Neural progenitor cell (in vitro differentiated cells): Measurements from ENCODE around the gene NDUFS8.

Experiments
- EZH2 ChIP-seq: fragments of 200-600 bp; sonication (generic); IDR thresholded peaks from 2 replicates; pipeline ENCODE4 v1.6.1; 2017; ENCODE audit warnings: antibody characterized with exemption, mild to moderate bottlenecking, moderate library complexity
- EZH2phosphoT487 ChIP-seq: fragments of 200-600 bp; sonication (generic); IDR thresholded peaks from 2 replicates; pipeline ENCODE4 v1.6.1; 2017; ENCODE audit warnings: antibody characterized with exemption
- TF ChIP-seq, protein P1 (sequence below): fragments of 200-600 bp; sonication (generic); IDR thresholded peaks from 2 replicates; pipeline ENCODE4 v1.5.1; 2017; ENCODE audit warnings: antibody characterized with exemption, mild to moderate bottlenecking

DNA sequence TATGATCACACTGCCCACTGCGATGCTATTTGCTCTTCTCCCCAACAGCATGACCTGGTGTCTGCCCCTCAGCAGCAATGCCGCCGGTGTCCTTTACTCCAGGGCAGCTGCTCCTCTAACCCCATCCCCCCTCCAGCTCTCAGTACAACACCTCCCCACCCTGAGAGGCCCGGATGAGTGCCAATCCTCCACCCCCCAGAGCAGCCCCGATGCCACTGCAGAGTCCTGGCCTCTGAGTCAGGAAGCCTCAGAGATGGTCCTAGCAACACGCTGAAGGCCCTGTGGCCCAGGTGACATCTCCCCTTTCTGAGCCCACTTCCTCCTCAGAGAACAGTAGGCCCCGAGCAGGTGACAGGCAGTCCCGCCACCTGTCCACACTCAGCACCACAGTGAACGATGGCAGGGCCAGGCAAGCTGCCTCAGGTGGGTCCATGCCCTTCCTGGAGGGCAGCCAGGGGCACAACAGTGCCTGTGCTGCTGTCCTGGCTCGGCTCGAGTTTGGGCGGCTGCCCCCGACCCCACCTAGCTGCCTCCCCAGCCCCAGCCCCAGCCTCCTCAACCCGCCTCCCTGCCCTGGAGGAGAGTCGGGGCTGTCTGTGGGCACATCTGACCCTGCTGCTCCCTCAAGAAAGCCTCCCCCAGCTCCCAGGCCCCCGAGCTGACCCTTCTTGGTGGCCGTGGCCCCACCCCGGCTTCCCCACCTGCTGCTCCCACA, 3.9 kb upstream of the NDUFS8 start:
- TF ChIP-seq EZH2 (no peak), EZH2phosphoT487 (no peak)
- TF ChIP-seq, protein P1, sequence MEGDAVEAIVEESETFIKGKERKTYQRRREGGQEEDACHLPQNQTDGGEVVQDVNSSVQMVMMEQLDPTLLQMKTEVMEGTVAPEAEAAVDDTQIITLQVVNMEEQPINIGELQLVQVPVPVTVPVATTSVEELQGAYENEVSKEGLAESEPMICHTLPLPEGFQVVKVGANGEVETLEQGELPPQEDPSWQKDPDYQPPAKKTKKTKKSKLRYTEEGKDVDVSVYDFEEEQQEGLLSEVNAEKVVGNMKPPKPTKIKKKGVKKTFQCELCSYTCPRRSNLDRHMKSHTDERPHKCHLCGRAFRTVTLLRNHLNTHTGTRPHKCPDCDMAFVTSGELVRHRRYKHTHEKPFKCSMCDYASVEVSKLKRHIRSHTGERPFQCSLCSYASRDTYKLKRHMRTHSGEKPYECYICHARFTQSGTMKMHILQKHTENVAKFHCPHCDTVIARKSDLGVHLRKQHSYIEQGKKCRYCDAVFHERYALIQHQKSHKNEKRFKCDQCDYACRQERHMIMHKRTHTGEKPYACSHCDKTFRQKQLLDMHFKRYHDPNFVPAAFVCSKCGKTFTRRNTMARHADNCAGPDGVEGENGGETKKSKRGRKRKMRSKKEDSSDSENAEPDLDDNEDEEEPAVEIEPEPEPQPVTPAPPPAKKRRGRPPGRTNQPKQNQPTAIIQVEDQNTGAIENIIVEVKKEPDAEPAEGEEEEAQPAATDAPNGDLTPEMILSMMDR: no peak
